KOPT-K1 (cell line): Measurements from ENCODE around the gene AIG1.

Experiments used
- H3K27ac ChIP-seq: fragments of 200-600 bp; sonication (generic); 2 replicates; pipeline ENCODE4 v1.5.1; 2016; ENCODE audit warnings: antibody characterized with exemption, mild to moderate bottlenecking, low read depth, low read length; ENCODE audit not compliant: poor library complexity, severe bottlenecking
- H3K36me3 ChIP-seq: fragments of 200-600 bp; sonication (generic); 2 replicates; pipeline ENCODE4 v1.5.1; 2017; ENCODE audit warnings: antibody characterized with exemption, mild to moderate bottlenecking, low read length, moderate library complexity; ENCODE audit not compliant: insufficient read depth
- H3K9me3 ChIP-seq: fragments of 200-600 bp; sonication (generic); 2 replicates; pipeline ENCODE4 v1.5.1; 2017; ENCODE audit warnings: antibody characterized with exemption, low read length, mild to moderate bottlenecking; ENCODE audit not compliant: insufficient read depth, poor library complexity, severe bottlenecking

AIG1 gene

GRCh38 chr6:143213859-143214376 lies 153.2 kb downstream of the AIG1 start:
- Histone ChIP-seq H3K9me3 (no peaks in the 10 kb centered on the region), H3K27ac (no peak overlapping the region), H3K36me3 (no peaks in the 10 kb centered on the region)

DNA sequence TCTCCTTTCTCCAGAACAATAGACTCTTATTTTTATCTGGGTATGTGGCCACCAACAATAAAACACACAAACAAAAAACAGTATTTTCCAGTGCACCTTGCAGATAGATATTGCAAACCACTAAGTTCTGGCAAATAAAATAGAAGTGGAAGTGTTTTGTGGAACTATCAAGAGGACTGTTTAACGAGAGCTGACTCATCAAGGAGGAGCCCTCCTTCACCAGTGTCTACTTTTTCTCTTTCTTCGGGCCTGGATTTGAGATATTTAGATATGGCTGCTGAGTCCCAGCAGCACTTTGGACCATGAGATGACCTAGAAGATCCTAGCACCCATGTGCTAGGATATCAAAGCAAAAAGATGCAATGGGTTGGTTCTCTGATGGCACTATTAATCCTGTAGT lies 154.7 kb downstream of the AIG1 start:
- no peak overlapping the region for H3K27ac ChIP-seq
- no peaks in the 10 kb centered on the region for H3K36me3 ChIP-seq
- no peaks in the 10 kb centered on the region for H3K9me3 ChIP-seq

- H3K27ac ChIP-seq = no peak overlapping the region
- no peaks in the 10 kb centered on the region for H3K9me3 ChIP-seq
- H3K36me3 ChIP-seq = no peaks in the 10 kb centered on the region
These were observed 155.1 kb downstream of the AIG1 start for GRCh38 chr6:143215771-143216170.

DNA sequence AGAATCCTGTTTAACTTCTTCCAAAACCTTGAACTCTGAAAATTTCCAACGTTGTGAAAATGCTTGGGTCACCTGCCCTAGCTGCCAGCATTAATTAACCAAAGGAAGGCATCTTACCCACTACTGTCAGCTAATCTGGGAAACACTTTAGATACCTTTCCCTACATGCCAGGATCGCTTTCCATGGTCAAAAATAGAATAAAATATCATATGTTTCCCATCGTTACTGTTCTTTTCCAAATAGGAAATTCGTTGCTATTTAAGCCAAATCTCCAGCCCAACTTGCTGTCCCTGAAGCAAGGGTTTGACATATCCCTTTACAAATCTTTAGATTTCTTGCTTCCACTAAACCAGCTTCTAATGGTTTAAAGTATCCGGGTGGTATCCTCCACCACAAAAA lies 157.5 kb downstream of the AIG1 start:
- no peaks in the 10 kb centered on the region for H3K36me3 ChIP-seq
- no peak overlapping the region for H3K27ac ChIP-seq

DNA sequence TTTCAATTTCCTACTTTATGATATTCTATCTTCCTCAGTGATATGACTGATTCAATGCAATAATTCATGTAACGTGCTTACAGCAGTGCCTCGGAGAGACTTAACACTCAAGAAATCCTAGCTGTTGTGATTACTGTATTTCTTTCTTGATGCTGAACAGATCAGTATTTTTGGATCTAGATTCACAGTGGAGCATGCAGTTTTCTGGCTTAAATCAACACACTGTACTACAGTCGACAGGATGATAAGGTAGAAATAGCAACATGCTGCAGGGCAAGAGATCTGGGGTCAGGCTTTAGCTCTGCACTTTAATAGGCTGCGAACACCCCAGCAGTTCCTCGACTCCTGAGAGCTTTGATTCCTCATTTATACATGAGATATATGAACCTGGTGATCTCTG lies 161.0 kb downstream of the AIG1 start:
- no peaks in the 10 kb centered on the region for H3K9me3 ChIP-seq
- no peak overlapping the region for H3K27ac ChIP-seq
- H3K36me3 ChIP-seq = no peaks in the 10 kb centered on the region

More for the DNA sequence above, 157.5 kb downstream of the AIG1 start:
- no peaks in the 10 kb centered on the region for H3K9me3 ChIP-seq

GRCh38 chr6:143222310-143222709 lies 161.6 kb downstream of the AIG1 start:
- Histone ChIP-seq H3K9me3 (no peaks in the 10 kb centered on the region), H3K27ac (no peak overlapping the region), H3K36me3 (no peaks in the 10 kb centered on the region)

- Histone ChIP-seq H3K27ac (no peak overlapping the region), H3K36me3 (no peaks in the 10 kb centered on the region), H3K9me3 (no peaks in the 10 kb centered on the region)
These were observed 162.1 kb downstream of the AIG1 start for GRCh38 chr6:143222801-143223231.

GRCh38 chr6:143223895-143224294 lies 163.2 kb downstream of the AIG1 start:
- Histone ChIP-seq H3K27ac (no peak overlapping the region), H3K9me3 (no peaks in the 10 kb centered on the region), H3K36me3 (no peaks in the 10 kb centered on the region)

- Histone ChIP-seq H3K27ac (no peak overlapping the region), H3K36me3 (no peaks in the 10 kb centered on the region), H3K9me3 (no peaks in the 10 kb centered on the region)
These were observed 163.8 kb downstream of the AIG1 start for GRCh38 chr6:143224516-143224915.

DNA sequence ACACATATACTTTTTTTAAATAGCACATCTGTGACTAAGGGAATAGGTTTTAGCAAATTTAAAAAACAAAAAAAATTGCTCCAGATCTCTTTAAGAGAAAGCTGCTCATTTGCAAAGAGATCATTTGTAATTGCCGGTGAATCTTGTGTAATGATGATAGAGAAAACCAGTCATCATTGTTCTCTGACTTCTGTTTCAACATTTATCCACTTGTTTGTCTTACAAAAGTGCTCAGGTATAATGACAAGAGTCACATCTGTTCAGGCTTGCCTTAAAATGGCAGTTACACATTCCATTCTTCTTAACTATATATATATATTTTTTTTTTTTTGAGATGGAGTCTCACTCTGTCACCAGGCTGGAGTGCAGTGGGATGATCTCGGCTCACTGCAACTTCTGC lies 165.2 kb downstream of the AIG1 start:
- H3K27ac ChIP-seq = no peak overlapping the region
- no peaks in the 10 kb centered on the region for H3K36me3 ChIP-seq
- no peaks in the 10 kb centered on the region for H3K9me3 ChIP-seq

GRCh38 chr6:143227675-143228074 lies 167.0 kb downstream of the AIG1 start:
- H3K36me3 ChIP-seq = no peaks in the 10 kb centered on the region
- H3K9me3 ChIP-seq = no peaks in the 10 kb centered on the region
- H3K27ac ChIP-seq = no peak overlapping the region

- no peaks in the 10 kb centered on the region for H3K36me3 ChIP-seq
- H3K9me3 ChIP-seq = no peaks in the 10 kb centered on the region
- no peak overlapping the region for H3K27ac ChIP-seq
These were observed 168.7 kb downstream of the AIG1 start for GRCh38 chr6:143229400-143229799.

GRCh38 chr6:143232849-143233248 lies 172.2 kb downstream of the AIG1 start:
- no peaks in the 10 kb centered on the region for H3K9me3 ChIP-seq

GRCh38 chr6:143233554-143234285 lies 173.0 kb downstream of the AIG1 start:
- Histone ChIP-seq H3K9me3 (no peaks in the 10 kb centered on the region), H3K36me3 (no peaks in the 10 kb centered on the region), H3K27ac (no peak overlapping the region)

More at GRCh38 chr6:143232849-143233248, 172.2 kb downstream of the AIG1 start:
- Histone ChIP-seq H3K27ac (no peak overlapping the region), H3K36me3 (no peaks in the 10 kb centered on the region)

DNA sequence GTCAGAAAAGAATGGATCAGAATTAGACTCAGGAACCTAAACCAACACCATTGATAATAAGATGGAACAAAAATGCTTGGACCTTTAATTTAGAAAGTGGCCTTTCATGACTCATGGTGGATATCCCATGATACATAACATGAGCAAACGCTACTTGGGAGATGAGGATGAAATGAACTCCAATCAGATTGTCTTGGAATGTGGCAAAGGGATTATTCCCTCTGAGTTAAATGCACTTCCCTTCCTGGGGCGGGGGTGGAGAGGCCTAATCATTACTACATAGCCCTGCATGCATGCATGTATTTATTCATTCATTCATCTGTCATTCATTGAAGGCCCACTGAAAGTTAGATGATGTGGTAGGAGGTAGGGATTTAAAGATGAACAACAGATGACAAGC lies 174.0 kb downstream of the AIG1 start:
- H3K36me3 ChIP-seq = no peaks in the 10 kb centered on the region

DNA sequence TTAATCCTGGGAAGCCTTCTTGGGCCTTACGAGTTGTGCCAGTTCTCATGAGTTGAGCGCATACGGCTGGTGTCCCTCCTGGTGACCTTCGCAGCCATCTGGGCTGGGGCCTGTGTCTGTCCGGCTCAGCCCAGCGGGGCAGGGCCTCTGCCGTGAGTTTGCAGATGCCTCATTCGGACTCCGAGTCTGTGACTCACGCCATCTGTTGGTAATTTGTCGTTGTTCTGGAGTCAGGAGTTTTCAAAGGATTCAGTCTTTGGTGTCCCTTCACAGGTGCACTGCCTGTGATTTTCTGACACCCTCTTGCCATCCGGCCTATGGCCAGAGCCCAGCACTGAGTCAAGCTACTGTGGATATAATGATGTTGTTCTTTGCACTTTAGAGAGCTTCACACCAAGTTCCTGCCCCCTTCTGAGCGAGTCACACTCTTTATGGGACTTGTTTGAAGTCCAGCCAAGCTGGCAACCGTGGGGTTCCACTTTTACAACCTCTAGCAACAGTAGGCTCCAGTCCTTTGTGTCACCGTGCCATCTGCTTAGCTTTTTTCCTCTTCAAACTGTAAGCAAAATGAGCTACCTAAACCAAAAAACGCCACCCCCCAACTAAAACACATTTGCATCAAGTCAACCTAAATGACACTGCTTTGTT lies 175.6 kb downstream of the AIG1 start:
- Histone ChIP-seq H3K36me3 (no peaks in the 10 kb centered on the region), H3K27ac (no peak overlapping the region)

More for the DNA sequence above, 174.0 kb downstream of the AIG1 start:
- H3K9me3 ChIP-seq = no peaks in the 10 kb centered on the region
- no peak overlapping the region for H3K27ac ChIP-seq

More for the DNA sequence above, 175.6 kb downstream of the AIG1 start:
- H3K9me3 ChIP-seq = no peaks in the 10 kb centered on the region
